Parathyroid adenoma (tissue), 2 donors: Measurements from ENCODE around the gene JUP.

Experiments used
- H2AFZ ChIP-seq: fragments of 300-600 bp; sonication (generic); one replicate; pipeline ENCODE4 v1.7.0; 2017; ENCODE audit warnings: antibody characterized with exemption, mild to moderate bottlenecking
- H3K27ac ChIP-seq: fragments of 300-600 bp; sonication (generic); one replicate; pipeline ENCODE4 v1.7.0; 2017
- H3K27me3 ChIP-seq: fragments of 300-600 bp; sonication (generic); one replicate; pipeline ENCODE4 v1.7.0; 2017; ENCODE audit warnings: low read length; ENCODE audit not compliant: control insufficient read depth, insufficient read depth
- H3K36me3 ChIP-seq: fragments of 300-600 bp; sonication (generic); one replicate; pipeline ENCODE4 v1.7.0; 2017; ENCODE audit warnings: low read length; ENCODE audit not compliant: control insufficient read depth, insufficient read depth
- H3K4me1 ChIP-seq: fragments of 300-600 bp; sonication (generic); one replicate; pipeline ENCODE4 v1.7.0; 2017; ENCODE audit warnings: control low read depth
- H3K4me2 ChIP-seq: fragments of 300-600 bp; sonication (generic); one replicate; pipeline ENCODE4 v1.7.0; 2017; ENCODE audit warnings: low read length
- H3K4me3 ChIP-seq: fragments of 300-600 bp; sonication (generic); one replicate; pipeline ENCODE4 v1.7.0; 2017; ENCODE audit warnings: low read depth, low read length
- H3K79me2 ChIP-seq: fragments of 300-600 bp; sonication (generic); one replicate; pipeline ENCODE4 v1.7.0; 2017; ENCODE audit warnings: control low read depth
- H3K9ac ChIP-seq: fragments of 300-600 bp; sonication (generic); one replicate; pipeline ENCODE4 v1.7.0; 2017; ENCODE audit warnings: mild to moderate bottlenecking
- H3K9me3 ChIP-seq: fragments of 300-600 bp; sonication (generic); one replicate; pipeline ENCODE4 v1.7.0; 2017; ENCODE audit warnings: low read length; ENCODE audit not compliant: control insufficient read depth
- TF ChIP-seq, protein P1 (sequence below): fragments of 300-600 bp; sonication (generic); IDR thresholded peaks from one replicate; pipeline ENCODE4 v1.7.0; 2017; ENCODE audit warnings: antibody characterized with exemption, mild to moderate bottlenecking
- donor health status: primary hyperparathyroidism.

JUP gene

DNA sequence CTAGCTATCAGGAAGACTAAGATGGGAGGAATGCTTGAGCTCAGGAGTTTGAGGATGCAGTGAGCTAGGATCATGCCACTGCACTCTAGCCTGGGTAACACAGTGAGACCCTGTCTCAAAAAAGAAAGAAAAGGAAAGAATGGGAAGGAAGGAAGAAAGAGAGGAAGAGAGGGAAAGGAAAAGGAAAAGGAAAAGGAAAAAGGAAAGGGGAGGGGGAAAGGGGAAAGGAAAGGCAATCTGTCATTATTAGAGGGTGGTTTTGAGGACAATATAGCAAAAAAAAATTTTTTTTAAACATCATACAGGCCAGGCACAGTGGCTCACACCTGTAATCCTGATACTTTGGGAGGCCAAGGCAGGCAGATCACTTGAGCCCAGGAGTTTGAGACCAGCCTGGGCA is 20.4 kb downstream of the JUP start:
- Histone ChIP-seq H3K79me2 (peaks cover 8% of the 10 kb centered on the region), H3K36me3 (no peaks in the 10 kb centered on the region), H3K9ac (no peak overlapping the region), H3K27me3 (no peaks in the 10 kb centered on the region), H3K4me3 (no peak overlapping the region), H3K9me3 (no peaks in the 10 kb centered on the region), H2AFZ (no peak overlapping the region), H3K4me1 (no peaks in the 10 kb centered on the region), H3K4me2 (no peak overlapping the region), H3K27ac (no peak overlapping the region)
- TF ChIP-seq, protein P1, sequence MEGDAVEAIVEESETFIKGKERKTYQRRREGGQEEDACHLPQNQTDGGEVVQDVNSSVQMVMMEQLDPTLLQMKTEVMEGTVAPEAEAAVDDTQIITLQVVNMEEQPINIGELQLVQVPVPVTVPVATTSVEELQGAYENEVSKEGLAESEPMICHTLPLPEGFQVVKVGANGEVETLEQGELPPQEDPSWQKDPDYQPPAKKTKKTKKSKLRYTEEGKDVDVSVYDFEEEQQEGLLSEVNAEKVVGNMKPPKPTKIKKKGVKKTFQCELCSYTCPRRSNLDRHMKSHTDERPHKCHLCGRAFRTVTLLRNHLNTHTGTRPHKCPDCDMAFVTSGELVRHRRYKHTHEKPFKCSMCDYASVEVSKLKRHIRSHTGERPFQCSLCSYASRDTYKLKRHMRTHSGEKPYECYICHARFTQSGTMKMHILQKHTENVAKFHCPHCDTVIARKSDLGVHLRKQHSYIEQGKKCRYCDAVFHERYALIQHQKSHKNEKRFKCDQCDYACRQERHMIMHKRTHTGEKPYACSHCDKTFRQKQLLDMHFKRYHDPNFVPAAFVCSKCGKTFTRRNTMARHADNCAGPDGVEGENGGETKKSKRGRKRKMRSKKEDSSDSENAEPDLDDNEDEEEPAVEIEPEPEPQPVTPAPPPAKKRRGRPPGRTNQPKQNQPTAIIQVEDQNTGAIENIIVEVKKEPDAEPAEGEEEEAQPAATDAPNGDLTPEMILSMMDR = no peak

DNA sequence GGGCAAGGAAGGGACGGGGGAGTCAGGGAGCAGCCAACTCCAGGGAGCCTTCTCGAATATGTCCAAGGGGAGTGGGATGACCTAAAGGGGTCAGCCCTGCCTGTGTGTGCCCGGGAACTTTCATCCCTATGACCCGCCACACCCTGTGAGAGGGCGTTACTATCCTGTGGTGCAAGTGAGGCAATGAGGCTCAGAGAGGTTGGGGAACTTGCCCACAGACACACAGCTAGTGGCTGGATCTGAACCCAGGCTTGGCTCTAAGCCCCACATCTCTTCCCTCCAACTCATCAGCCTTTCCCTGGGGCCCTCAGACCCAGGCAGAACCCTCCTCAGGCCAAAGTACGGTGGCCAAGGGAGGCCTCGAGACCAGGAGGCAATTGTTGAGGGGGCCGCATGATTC is 23.2 kb downstream of the JUP start:
- H3K27ac ChIP-seq = no peak overlapping the region
- H3K36me3 ChIP-seq = no peaks in the 10 kb centered on the region
- no peaks in the 10 kb centered on the region for H3K27me3 ChIP-seq

GRCh38 chr17:41762841-41763240 is 23.7 kb downstream of the JUP start:
- no peak overlapping the region for H3K4me3 ChIP-seq
- no peaks in the 10 kb centered on the region for H3K9me3 ChIP-seq
- no peaks in the 10 kb centered on the region for H3K4me1 ChIP-seq
- peaks cover 2% of the 10 kb centered on the region for H3K79me2 ChIP-seq
- no peaks in the 10 kb centered on the region for H3K36me3 ChIP-seq
- H2AFZ ChIP-seq = no peak overlapping the region
- no peak overlapping the region for H3K27ac ChIP-seq
- no peak overlapping the region for H3K9ac ChIP-seq
- TF ChIP-seq, protein P1 = no peak
- no peaks in the 10 kb centered on the region for H3K27me3 ChIP-seq
- H3K4me2 ChIP-seq = no peak overlapping the region

More for the DNA sequence above, 23.2 kb downstream of the JUP start:
- H3K4me2 ChIP-seq = no peak overlapping the region
- no peaks in the 10 kb centered on the region for H3K9me3 ChIP-seq
- peaks cover 2% of the 10 kb centered on the region for H3K79me2 ChIP-seq
- no peaks in the 10 kb centered on the region for H3K4me1 ChIP-seq
- H3K4me3 ChIP-seq = no peak overlapping the region
- no peak overlapping the region for H3K9ac ChIP-seq
- TF ChIP-seq, protein P1 = no peak
- H2AFZ ChIP-seq = no peak overlapping the region

- Histone ChIP-seq H3K9me3 (no peaks in the 10 kb centered on the region), H3K4me3 (no peak overlapping the region), H2AFZ (no peak overlapping the region), H3K36me3 (no peaks in the 10 kb centered on the region), H3K4me2 (no peak overlapping the region), H3K79me2 (peaks cover 2% of the 10 kb centered on the region), H3K27ac (no peak overlapping the region), H3K27me3 (no peaks in the 10 kb centered on the region), H3K4me1 (no peaks in the 10 kb centered on the region), H3K9ac (no peak overlapping the region)
- TF ChIP-seq, protein P1 = no peak
Measured at GRCh38 chr17:41762391-41762790, 24.1 kb downstream of the JUP start.

GRCh38 chr17:41760878-41761277 is 25.6 kb downstream of the JUP start:
- Histone ChIP-seq H3K4me3 (no peak overlapping the region), H3K4me2 (no peak overlapping the region), H3K27me3 (no peaks in the 10 kb centered on the region), H3K9ac (no peak overlapping the region), H3K79me2 (peaks cover 2% of the 10 kb centered on the region), H3K4me1 (no peaks in the 10 kb centered on the region), H3K36me3 (no peaks in the 10 kb centered on the region), H3K27ac (no peak overlapping the region), H3K9me3 (no peaks in the 10 kb centered on the region), H2AFZ (no peak overlapping the region)
- TF ChIP-seq, protein P1 = no peak
